ENCODE measurements around the gene SDR42E1.
"Not testable (repeated sequence)": the region's sequence is repeated elsewhere in the genome, so short reads cannot be mapped to it uniquely, and the experiment has no call there.

SDR42E1 gene

GRCh38 chr16:81987121-81987520 lies 24.1 kb downstream of the SDR42E1 start:
- H3K27me3 ChIP-seq (ENCODE audit: insufficient read depth, poor library complexity, severe bottlenecking), result peaks cover 9% of the 10 kb centered on the region
- TF ChIP-seq SPI1 (IDR thresholded peaks at IDR 0.05; ENCODE audit: borderline replicate concordance, low read depth), result no peak
- TF ChIP-seq CTCF (IDR thresholded peaks at IDR 0.05; ENCODE audit: insufficient read depth, low read length), result no peak
- TF ChIP-seq REST (IDR thresholded peaks at IDR 0.05; ENCODE audit: insufficient replicate concordance, low read depth), result no peak
- TF ChIP-seq POLR2AphosphoS5 (IDR thresholded peaks at IDR 0.05; ENCODE audit: low read depth), result no peak
- TF ChIP-seq GABPA (IDR thresholded peaks at IDR 0.05; ENCODE audit: low read depth), result no peak
- H3K4me3 ChIP-seq (replicated peaks; ENCODE audit: insufficient read depth, low read length), result no peak overlapping the region
- DNase-seq (ENCODE audit: low read depth in 1 of 2, low spot score in 1 of 2), result no peak
- H3K27ac ChIP-seq (replicated peaks), result no peak overlapping the region

GRCh38 chr16:81977335-81977942 lies 33.8 kb downstream of the SDR42E1 start:
- H3K27ac ChIP-seq (replicated peaks); H3K4me3 ChIP-seq (replicated peaks; ENCODE audit: insufficient read depth, low read length); DNase-seq (ENCODE audit: low read depth in 1 of 2, low spot score in 1 of 2); H3K27me3 ChIP-seq (ENCODE audit: insufficient read depth, poor library complexity, severe bottlenecking): not testable (repeated sequence)

GRCh38 chr16:81975637-81976036 lies 35.6 kb downstream of the SDR42E1 start:
- Histone ChIP-seq H3K27ac (replicated peaks) (no peak overlapping the region), H3K4me3 (replicated peaks; ENCODE audit: insufficient read depth, low read length) (no peak overlapping the region), H3K27me3 (ENCODE audit: insufficient read depth, poor library complexity, severe bottlenecking) (no peaks in the 10 kb centered on the region)
- no peak for DNase-seq (ENCODE audit: low read depth in 1 of 2, low spot score in 1 of 2)
- no peak for TF ChIP-seq REST (IDR thresholded peaks at IDR 0.05; ENCODE audit: insufficient replicate concordance, low read depth)
- TF ChIP-seq SPI1 (IDR thresholded peaks at IDR 0.05; ENCODE audit: borderline replicate concordance, low read depth), result no peak
- no peak for TF ChIP-seq GABPA (IDR thresholded peaks at IDR 0.05; ENCODE audit: low read depth)
- no peak for TF ChIP-seq POLR2AphosphoS5 (IDR thresholded peaks at IDR 0.05; ENCODE audit: low read depth)
- TF ChIP-seq CTCF (IDR thresholded peaks at IDR 0.05; ENCODE audit: insufficient read depth, low read length), result no peak

GRCh38 chr16:81973737-81974136 lies 37.5 kb downstream of the SDR42E1 start:
- H3K4me3 ChIP-seq (replicated peaks; ENCODE audit: insufficient read depth, low read length), result no peak overlapping the region
- no peak for DNase-seq (ENCODE audit: low read depth in 1 of 2, low spot score in 1 of 2)
- TF ChIP-seq GABPA (IDR thresholded peaks at IDR 0.05; ENCODE audit: low read depth) (no peak), SPI1 (IDR thresholded peaks at IDR 0.05; ENCODE audit: borderline replicate concordance, low read depth) (no peak), POLR2AphosphoS5 (IDR thresholded peaks at IDR 0.05; ENCODE audit: low read depth) (no peak), CTCF (IDR thresholded peaks at IDR 0.05; ENCODE audit: insufficient read depth, low read length) (no peak), REST (IDR thresholded peaks at IDR 0.05; ENCODE audit: insufficient replicate concordance, low read depth) (no peak)
- no peaks in the 10 kb centered on the region for H3K27me3 ChIP-seq (ENCODE audit: insufficient read depth, poor library complexity, severe bottlenecking)
- no peak overlapping the region for H3K27ac ChIP-seq (replicated peaks)
